ENCODE data around the gene COG1. TPM values are rescaled to one million over a fixed set of nuclear protein-coding genes. Genes with fewer than 3 reads are reported as not detected.

Gene COG1
- total RNA-seq, 4 donors from 2014 or later, result 54.2 to 126 (median 69.1) TPM

GRCh38 chr17:73223626-73224230, 30.9 kb downstream of the COG1 start:
- H3K4me3 ChIP-seq, result no peak overlapping the region
- DNase-seq, result no peak
- no peak for TF ChIP-seq POLR2A (IDR thresholded peaks at IDR 0.05)
- TF ChIP-seq CTCF (IDR thresholded peaks at IDR 0.05), result no peak
- no peak for TF ChIP-seq POLR2AphosphoS5 (IDR thresholded peaks at IDR 0.05)
- no peak for TF ChIP-seq EP300 (IDR thresholded peaks at IDR 0.05; ENCODE audit: low read depth)
- in situ Hi-C loops (cut with MboI; ENCODE audit: low pct_ligation_motif_present in 1 of 4, low pct_unique_long_range_greater_than_20kb in 1 of 4, low sequenced_read_pairs in 3 of 4), result no loop called here
- WGBS, 2 donors (ENCODE audit: low coverage in 1 of 2), result 90% methylated on average over 2 of the region's 2 CpGs; no CpG with 5 or more reads in 1 of the 2 donors
- peaks cover 6 to 24% (median 18%) of the 10 kb centered on the region in 4 donors for H3K4me1 ChIP-seq
- no peaks in the 10 kb centered on the region for H3K9me3 ChIP-seq
- H3K27me3 ChIP-seq, result no peaks in the 10 kb centered on the region
- intact Hi-C loops (cut with DNase I; ENCODE audit: low total_unique reads), result no loop called here
- H3K27ac ChIP-seq, result no peak overlapping the region
- H3K36me3 ChIP-seq, result no peaks in the 10 kb centered on the region

- Histone ChIP-seq H3K9me3 (no peaks in the 10 kb centered on the region), H3K36me3 (no peaks in the 10 kb centered on the region), H3K4me3 (no peak overlapping the region), H3K4me1 (peaks cover 6 to 29% (median 23%) of the 10 kb centered on the region in 4 donors), H3K27ac (no peak overlapping the region), H3K27me3 (no peaks in the 10 kb centered on the region)
- in situ Hi-C loops (cut with MboI; ENCODE audit: low pct_ligation_motif_present in 1 of 4, low pct_unique_long_range_greater_than_20kb in 1 of 4, low sequenced_read_pairs in 3 of 4) (no loop called here), intact Hi-C loops (cut with DNase I; ENCODE audit: low total_unique reads) (no loop called here)
- WGBS, 2 donors (ENCODE audit: low coverage in 1 of 2), result 86% methylated on average over 2 of the region's 2 CpGs; no CpG with 5 or more reads in 1 of the 2 donors
- TF ChIP-seq CTCF (IDR thresholded peaks at IDR 0.05) (no peak), EP300 (IDR thresholded peaks at IDR 0.05; ENCODE audit: low read depth) (no peak), POLR2A (IDR thresholded peaks at IDR 0.05) (no peak), POLR2AphosphoS5 (IDR thresholded peaks at IDR 0.05) (no peak)
- no peak for DNase-seq
Observed at GRCh38 chr17:73224237-73224636, 31.4 kb downstream of the COG1 start.

GRCh38 chr17:73224663-73225305, 31.9 kb downstream of the COG1 start:
- intact Hi-C loops (cut with DNase I; ENCODE audit: low total_unique reads) (no loop called here), in situ Hi-C loops (cut with MboI; ENCODE audit: low pct_ligation_motif_present in 1 of 4, low pct_unique_long_range_greater_than_20kb in 1 of 4, low sequenced_read_pairs in 3 of 4) (no loop called here)
- no peak for TF ChIP-seq CTCF (IDR thresholded peaks at IDR 0.05)
- no peak for TF ChIP-seq POLR2AphosphoS5 (IDR thresholded peaks at IDR 0.05)
- no peak for TF ChIP-seq POLR2A (IDR thresholded peaks at IDR 0.05)
- TF ChIP-seq EP300 (IDR thresholded peaks at IDR 0.05; ENCODE audit: low read depth), result no peak
- H3K4me1 ChIP-seq, result peaks cover 6 to 32% (median 25%) of the 10 kb centered on the region in 4 donors
- no peaks in the 10 kb centered on the region for H3K9me3 ChIP-seq
- H3K27me3 ChIP-seq, result no peaks in the 10 kb centered on the region
- H3K4me3 ChIP-seq, result no peak overlapping the region
- H3K27ac ChIP-seq, result no peak overlapping the region
- H3K36me3 ChIP-seq, result no peaks in the 10 kb centered on the region
- 84 to 94% methylated on average over 4 to 5 of the region's 5 CpGs for WGBS, 2 donors (ENCODE audit: low coverage in 1 of 2)
- no peak for DNase-seq

GRCh38 chr17:73226556-73227172, 33.8 kb downstream of the COG1 start:
- no peaks in the 10 kb centered on the region for H3K9me3 ChIP-seq
- H3K27me3 ChIP-seq, result no peaks in the 10 kb centered on the region
- peaks cover 13 to 49% (median 40%) of the 10 kb centered on the region in 4 donors for H3K4me1 ChIP-seq
- H3K27ac ChIP-seq, result no peak overlapping the region
- H3K4me3 ChIP-seq, result no peak overlapping the region
- no peak for DNase-seq
- intact Hi-C loops (cut with DNase I; ENCODE audit: low total_unique reads) (no loop called here), in situ Hi-C loops (cut with MboI; ENCODE audit: low pct_ligation_motif_present in 1 of 4, low pct_unique_long_range_greater_than_20kb in 1 of 4, low sequenced_read_pairs in 3 of 4) (no loop called here)
- WGBS, 2 donors (ENCODE audit: low coverage in 1 of 2), result 55 to 64% methylated on average over 3 of the region's 3 CpGs
- TF ChIP-seq POLR2AphosphoS5 (IDR thresholded peaks at IDR 0.05) (no peak), EP300 (IDR thresholded peaks at IDR 0.05; ENCODE audit: low read depth) (no peak), POLR2A (IDR thresholded peaks at IDR 0.05) (no peak), CTCF (IDR thresholded peaks at IDR 0.05) (no peak)
- H3K36me3 ChIP-seq, result no peaks in the 10 kb centered on the region

All from transverse colon (tissue), 4 donors.